SIG-M5 (cell line): ENCODE results near the gene ITGA11.

Source experiments
- DNase-seq: peaks from one replicate; lab custom pipeline; 2025; lab: John Stamatoyannopoulos, UW

Gene ITGA11

GRCh38 chr15:68265081-68265480 lies 166.9 kb downstream of the ITGA11 start:
- no peak for DNase-seq

- no peak for DNase-seq
Observed at GRCh38 chr15:68264282-68264681, 167.7 kb downstream of the ITGA11 start.

GRCh38 chr15:68262514-68263356 lies 169.2 kb downstream of the ITGA11 start:
- no peak for DNase-seq

GRCh38 chr15:68261980-68262379 lies 170.0 kb downstream of the ITGA11 start:
- no peak for DNase-seq

- no peak for DNase-seq
Observed at GRCh38 chr15:68261241-68261640, 170.7 kb downstream of the ITGA11 start.

GRCh38 chr15:68259883-68260282 lies 172.1 kb downstream of the ITGA11 start:
- DNase-seq, result no peak

- DNase-seq, result no peak
Observed at GRCh38 chr15:68258692-68259091, 173.3 kb downstream of the ITGA11 start.

- peak; percentile 70 for DNase-seq
Observed at GRCh38 chr15:68256675-68257450, 175.1 kb downstream of the ITGA11 start.

GRCh38 chr15:68252925-68253534 lies 178.9 kb downstream of the ITGA11 start:
- peak; percentile 38 for DNase-seq

- no peak for DNase-seq
Observed at GRCh38 chr15:68249058-68249713, 182.8 kb downstream of the ITGA11 start.
